Right atrium auricular region (tissue), 2 donors: Measurements from ENCODE around the gene RSAD1. TPM values are rescaled to one million over a fixed set of nuclear protein-coding genes. Genes with fewer than 3 reads are reported as not detected.

Experiments used
- DNase-seq: peaks from one replicate; pipeline ENCODE4 v3.0.0-alpha.2; 2019; ENCODE audit warnings: low spot score
- H3K27ac ChIP-seq, 2 donors: fragments of 200-600 bp; sonication (generic); 1 replicate in 1 of 2; 2 replicates in 1 of 2; pipeline ENCODE4 v1.5.1; 2016 to 2019
- H3K27me3 ChIP-seq, 2 donors: fragments of 200-600 bp; sonication (generic); one replicate each; pipeline versions ENCODE4 v1.5.1 to v1.6.0; 2017 to 2019
- H3K36me3 ChIP-seq: fragments of 200-600 bp; sonication (generic); one replicate; pipeline ENCODE4 v1.5.1; 2016
- H3K4me1 ChIP-seq, 2 donors: fragments of 200-600 bp; sonication (generic); one replicate each; pipeline versions ENCODE4 v1.5.1 to v1.6.0; 2017 to 2019
- H3K4me3 ChIP-seq, 2 donors: fragments of 200-600 bp; sonication (generic); 1 replicate in 1 of 2; 2 replicates in 1 of 2; pipeline ENCODE4 v1.5.1; 2017 to 2019; ENCODE audit warnings: mild to moderate bottlenecking in 1 of 2, moderate library complexity in 1 of 2
- H3K9me3 ChIP-seq, 2 donors: fragments of 200-600 bp; sonication (generic); one replicate each; pipeline ENCODE4 v1.5.1; 2019
- total RNA-seq, 2 donors: library from RNA; depleted of rRNA; stranded (reverse); fragments of >200 nt; gene quantifications; one replicate each; pipeline ENCODE4 v1.1.0, GENCODE V29; 2016
- TF ChIP-seq, protein P1 (sequence below), 2 donors: fragments of 200-600 bp; sonication (generic); IDR thresholded peaks; one replicate each; pipeline ENCODE4 v1.5.1; 2019; ENCODE audit warnings: antibody characterized with exemption in 2 of 2

RSAD1 gene
- total RNA-seq, 2 donors from 2014 or later = 19.1 to 19.3 TPM

DNA sequence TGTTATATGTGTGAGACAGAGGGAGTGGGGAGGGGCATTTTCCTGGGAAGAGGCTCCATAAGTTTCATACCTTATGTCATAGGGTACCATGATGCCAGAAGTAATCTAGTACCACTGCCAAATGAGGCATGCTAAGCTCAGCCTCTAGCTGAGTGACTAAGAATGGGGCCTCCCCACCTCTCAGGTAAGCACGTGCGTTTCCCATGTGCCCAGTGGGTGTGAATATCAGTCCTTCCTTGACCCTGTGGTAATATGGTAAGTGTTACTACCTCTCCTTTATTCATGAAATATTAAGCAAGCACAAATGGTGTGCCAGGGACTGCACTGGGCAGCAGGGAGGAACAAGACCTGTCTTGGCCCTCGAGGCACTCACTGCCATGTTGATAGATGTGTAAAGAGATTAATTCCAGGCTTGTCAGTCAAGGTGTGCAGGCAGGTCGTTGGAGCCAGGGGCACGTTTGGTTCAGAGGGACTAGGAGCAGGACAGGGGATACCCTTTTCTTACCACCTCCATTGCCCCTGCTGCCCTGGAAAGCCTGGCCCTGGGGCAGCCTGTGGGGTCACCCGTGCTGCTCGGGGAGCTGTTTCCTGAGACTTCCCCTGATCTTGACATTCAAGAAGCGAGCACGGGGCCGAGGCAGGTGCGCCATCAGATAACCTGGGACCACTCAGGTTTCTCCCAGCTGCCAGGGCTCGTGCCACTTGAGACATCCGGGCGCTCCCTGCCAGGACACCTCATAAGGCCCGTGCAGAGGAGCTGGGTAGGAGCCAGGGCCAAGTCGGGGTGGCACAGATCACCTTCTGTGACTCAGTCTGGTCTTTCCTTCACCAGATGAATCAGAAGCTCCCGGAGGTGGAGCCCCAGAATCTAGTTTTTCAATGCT lies 8.8 kb downstream of the RSAD1 start:
- Histone ChIP-seq H3K9me3 (no peaks in the 10 kb centered on the region), H3K27ac (no peak overlapping the region), H3K4me1 (peaks cover 0 to 8% of the 10 kb centered on the region in 2 donors), H3K4me3 (no peak overlapping the region), H3K36me3 (peaks cover 27% of the 10 kb centered on the region), H3K27me3 (no peaks in the 10 kb centered on the region)
- no peak for DNase-seq
- TF ChIP-seq, protein P1, sequence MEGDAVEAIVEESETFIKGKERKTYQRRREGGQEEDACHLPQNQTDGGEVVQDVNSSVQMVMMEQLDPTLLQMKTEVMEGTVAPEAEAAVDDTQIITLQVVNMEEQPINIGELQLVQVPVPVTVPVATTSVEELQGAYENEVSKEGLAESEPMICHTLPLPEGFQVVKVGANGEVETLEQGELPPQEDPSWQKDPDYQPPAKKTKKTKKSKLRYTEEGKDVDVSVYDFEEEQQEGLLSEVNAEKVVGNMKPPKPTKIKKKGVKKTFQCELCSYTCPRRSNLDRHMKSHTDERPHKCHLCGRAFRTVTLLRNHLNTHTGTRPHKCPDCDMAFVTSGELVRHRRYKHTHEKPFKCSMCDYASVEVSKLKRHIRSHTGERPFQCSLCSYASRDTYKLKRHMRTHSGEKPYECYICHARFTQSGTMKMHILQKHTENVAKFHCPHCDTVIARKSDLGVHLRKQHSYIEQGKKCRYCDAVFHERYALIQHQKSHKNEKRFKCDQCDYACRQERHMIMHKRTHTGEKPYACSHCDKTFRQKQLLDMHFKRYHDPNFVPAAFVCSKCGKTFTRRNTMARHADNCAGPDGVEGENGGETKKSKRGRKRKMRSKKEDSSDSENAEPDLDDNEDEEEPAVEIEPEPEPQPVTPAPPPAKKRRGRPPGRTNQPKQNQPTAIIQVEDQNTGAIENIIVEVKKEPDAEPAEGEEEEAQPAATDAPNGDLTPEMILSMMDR (IDR thresholded peaks at IDR 0.05) = no peak

GRCh38 chr17:50488880-50489279 lies 10.2 kb downstream of the RSAD1 start:
- Histone ChIP-seq H3K27ac (no peak overlapping the region), H3K27me3 (no peaks in the 10 kb centered on the region), H3K4me1 (no peaks in the 10 kb centered on the region), H3K4me3 (no peak overlapping the region), H3K36me3 (peaks cover 19% of the 10 kb centered on the region), H3K9me3 (no peaks in the 10 kb centered on the region)
- TF ChIP-seq, protein P1 (IDR thresholded peaks at IDR 0.05) = no peak
- DNase-seq = no peak

DNA sequence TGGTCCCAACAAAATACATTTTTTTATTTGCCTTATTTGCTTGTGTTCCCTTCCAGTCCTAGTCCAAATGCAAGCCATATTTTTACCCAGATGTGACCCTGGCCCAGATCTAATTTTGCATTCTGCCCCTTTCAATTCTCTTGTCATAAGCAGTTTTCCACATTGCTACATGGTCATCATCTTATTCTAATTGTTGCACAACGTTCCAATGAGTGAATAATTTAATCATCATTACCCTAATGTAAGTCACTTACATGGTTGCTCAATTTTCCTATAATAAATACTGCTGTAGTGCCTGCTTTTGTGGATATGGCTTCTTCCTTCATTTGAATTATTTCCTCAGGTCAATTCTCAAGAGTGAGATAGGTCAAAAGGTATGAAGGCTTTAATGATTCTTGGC lies 12.8 kb downstream of the RSAD1 start:
- TF ChIP-seq, protein P1 (IDR thresholded peaks at IDR 0.05) = no peak
- H3K4me3 ChIP-seq = no peak overlapping the region
- no peaks in the 10 kb centered on the region for H3K9me3 ChIP-seq
- no peaks in the 10 kb centered on the region for H3K4me1 ChIP-seq
- H3K36me3 ChIP-seq = no peaks in the 10 kb centered on the region
- no peak for DNase-seq
- no peaks in the 10 kb centered on the region for H3K27me3 ChIP-seq
- no peak overlapping the region for H3K27ac ChIP-seq

GRCh38 chr17:50492214-50492613 lies 13.6 kb downstream of the RSAD1 start:
- H3K27me3 ChIP-seq = no peaks in the 10 kb centered on the region
- no peak for DNase-seq
- H3K9me3 ChIP-seq = no peaks in the 10 kb centered on the region
- no peak overlapping the region for H3K4me3 ChIP-seq
- no peak overlapping the region for H3K27ac ChIP-seq
- no peaks in the 10 kb centered on the region for H3K36me3 ChIP-seq
- TF ChIP-seq, protein P1 (IDR thresholded peaks at IDR 0.05) = no peak
- H3K4me1 ChIP-seq = no peaks in the 10 kb centered on the region

DNA sequence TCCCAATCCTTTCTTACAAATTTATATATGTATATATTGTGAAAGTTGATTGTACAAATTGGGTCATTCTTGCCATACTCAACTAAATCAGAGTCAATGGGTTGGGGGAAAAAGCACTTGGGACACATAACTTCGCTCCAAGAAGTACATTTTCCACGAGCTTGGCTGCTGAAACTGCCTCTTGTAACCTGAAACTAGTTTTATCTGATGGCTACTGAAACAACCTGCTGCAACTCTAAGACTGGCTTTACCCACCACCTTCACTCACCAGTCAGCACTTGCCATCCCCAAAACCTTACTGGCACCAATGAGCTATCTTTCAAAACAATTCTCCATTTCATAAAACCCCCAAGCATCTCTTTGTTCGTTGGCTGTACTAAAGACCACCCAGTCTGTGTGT lies 15.1 kb downstream of the RSAD1 start:
- Histone ChIP-seq H3K9me3 (no peaks in the 10 kb centered on the region), H3K4me3 (no peak overlapping the region), H3K36me3 (no peaks in the 10 kb centered on the region), H3K4me1 (no peaks in the 10 kb centered on the region), H3K27me3 (no peaks in the 10 kb centered on the region), H3K27ac (no peak overlapping the region)
- TF ChIP-seq, protein P1 (IDR thresholded peaks at IDR 0.05) = no peak
- no peak for DNase-seq
